Lower lobe of right lung (tissue), 2 donors: Measurements from ENCODE around the gene MRPL38. TPM values are rescaled to one million over a fixed set of nuclear protein-coding genes. Genes with fewer than 3 reads are reported as not detected.

Experiments
- ATAC-seq, 2 donors: fragments of 200-7000 bp; cut with Tn5 transposase; one replicate each; pipeline ENCODE4 v1.9.1; 2020 to 2022; ENCODE audit warnings: mild to moderate bottlenecking in 2 of 2, moderate library complexity in 2 of 2
- DNase-seq: peaks from one replicate; pipeline ENCODE4 v3.0.0-alpha.2; 2020
- H3K27ac ChIP-seq: fragments of 200-600 bp; one replicate; pipeline ENCODE4 v1.8.0; 2022
- H3K27me3 ChIP-seq: fragments of 200-600 bp; one replicate; pipeline ENCODE4 v1.8.0; 2022; ENCODE audit warnings: low read depth
- H3K36me3 ChIP-seq: fragments of 200-600 bp; one replicate; pipeline ENCODE4 v1.8.0; 2022; ENCODE audit warnings: mild to moderate bottlenecking
- H3K4me1 ChIP-seq: fragments of 200-600 bp; one replicate; pipeline ENCODE4 v1.8.0; 2022
- H3K4me3 ChIP-seq: fragments of 200-600 bp; one replicate; pipeline ENCODE4 v1.8.0; 2022; ENCODE audit warnings: mild to moderate bottlenecking
- H3K9me3 ChIP-seq: fragments of 200-600 bp; one replicate; pipeline ENCODE4 v1.8.0; 2022
- CTCF ChIP-seq: fragments of 200-600 bp; IDR thresholded peaks from one replicate; pipeline ENCODE4 v1.8.0; 2022; ENCODE audit warnings: antibody characterized with exemption, mild to moderate bottlenecking
- intact Hi-C: fragments of 100-400 bp; cut with DNase I; formaldehyde crosslinking; loops from one replicate; pipeline ENCODE4 v1.11.0; 2022
- total RNA-seq: library from RNA; stranded (reverse); fragmentation: NEBNext Ultra II Directional; extraction: Animal tissue kit (Norgen Biotek cat#: 25700); gene quantifications from one replicate; pipeline ENCODE4 v1.2.1, GENCODE V29; 2021
- donor health status: DM: no; HTN: yes; CAD: no; lungs with severe emphysema.

Gene MRPL38
- total RNA-seq, 1 donor from 2014 or later = 68.9 TPM

GRCh38 chr17:75913537-75914210, 9.0 kb upstream of the MRPL38 start:
- no peak overlapping the region for H3K4me3 ChIP-seq
- H3K9me3 ChIP-seq = no peaks in the 10 kb centered on the region
- no peak for DNase-seq
- H3K27ac ChIP-seq = no peak overlapping the region
- peaks cover 22% of the 10 kb centered on the region for H3K4me1 ChIP-seq
- no peaks in the 10 kb centered on the region for H3K27me3 ChIP-seq
- TF ChIP-seq CTCF = no peak
- peaks cover 8% of the 10 kb centered on the region for H3K36me3 ChIP-seq
- ATAC-seq = no peak
- intact Hi-C loops = no loop called here

DNA sequence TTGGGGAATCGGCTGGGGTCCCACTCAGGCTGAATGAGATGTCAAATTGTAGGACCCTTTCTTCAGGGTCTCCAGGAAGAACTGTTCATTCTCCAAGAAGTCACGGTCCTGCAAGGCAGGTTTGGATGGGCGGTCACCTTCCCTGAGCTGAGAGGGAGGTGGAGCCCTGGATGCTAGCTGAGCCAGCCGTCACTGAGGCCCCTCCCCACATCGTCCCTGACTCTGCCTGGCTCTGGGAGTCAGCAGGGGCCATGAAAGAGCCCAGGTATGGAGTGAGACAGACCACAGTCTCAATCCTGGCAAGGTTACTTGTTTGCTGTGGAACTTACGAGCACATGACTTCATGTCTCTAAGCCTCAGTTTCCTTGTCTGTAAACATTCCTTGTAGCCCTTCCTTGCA, 6.0 kb upstream of the MRPL38 start:
- ATAC-seq = peak; percentile 28 to 54
- H3K9me3 ChIP-seq = no peaks in the 10 kb centered on the region
- peaks cover 36% of the 10 kb centered on the region for H3K4me1 ChIP-seq
- H3K4me3 ChIP-seq = no peak overlapping the region
- TF ChIP-seq CTCF = no peak
- intact Hi-C loops = no loop called here
- H3K27ac ChIP-seq = peak overlapping the region; percentile 2
- peaks cover 8% of the 10 kb centered on the region for H3K36me3 ChIP-seq
- no peak for DNase-seq
- no peaks in the 10 kb centered on the region for H3K27me3 ChIP-seq

- intact Hi-C loops = loop anchor here (10.0 kb wide), 1 partner anchor 95 kb away; the partner anchor contains the start of gene CDK3
- DNase-seq (no peak), ATAC-seq (no peak)
- Histone ChIP-seq H3K4me3 (no peak overlapping the region), H3K27ac (peak overlapping the region; percentile 64), H3K9me3 (no peaks in the 10 kb centered on the region), H3K36me3 (peaks cover 8% of the 10 kb centered on the region), H3K4me1 (peaks cover 43% of the 10 kb centered on the region), H3K27me3 (no peaks in the 10 kb centered on the region)
- TF ChIP-seq CTCF = no peak
Observed at GRCh38 chr17:75909812-75910274, 5.2 kb upstream of the MRPL38 start.

GRCh38 chr17:75909051-75909811, 4.5 kb upstream of the MRPL38 start:
- no peaks in the 10 kb centered on the region for H3K9me3 ChIP-seq
- no peak for TF ChIP-seq CTCF
- H3K4me3 ChIP-seq = no peak overlapping the region
- peaks cover 44% of the 10 kb centered on the region for H3K4me1 ChIP-seq
- ATAC-seq (no peak), DNase-seq (no peak)
- H3K27me3 ChIP-seq = no peaks in the 10 kb centered on the region
- H3K27ac ChIP-seq = peak overlapping the region; percentile 64
- intact Hi-C loops = loop anchor here (10.0 kb wide), 1 partner anchor 96 kb away; the partner anchor contains the start of gene CDK3
- H3K36me3 ChIP-seq = peaks cover 8% of the 10 kb centered on the region

DNA sequence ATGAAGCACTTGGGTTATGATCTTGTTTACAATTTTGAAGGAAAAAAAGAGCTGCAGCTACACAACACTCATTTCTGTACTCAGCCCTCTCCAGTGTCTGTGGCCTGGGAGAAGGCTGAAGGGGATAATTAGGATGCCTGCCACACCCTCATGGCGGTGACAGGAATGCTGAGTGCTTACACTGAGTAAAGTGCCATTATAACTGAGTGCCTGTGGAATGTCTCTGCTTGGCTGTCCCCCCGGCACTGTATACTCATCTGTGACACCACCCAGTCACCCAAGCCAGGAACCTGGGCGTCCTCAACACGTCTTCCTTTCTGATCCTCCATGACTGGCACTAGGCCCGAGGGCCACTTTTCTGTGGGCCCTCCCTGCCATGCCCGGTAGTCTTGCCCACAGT, 3.5 kb upstream of the MRPL38 start:
- DNase-seq (peak; percentile 84), ATAC-seq (peak; percentile 70 to 71)
- peaks cover 54% of the 10 kb centered on the region for H3K4me1 ChIP-seq

More for the DNA sequence above, 3.5 kb upstream of the MRPL38 start:
- Histone ChIP-seq H3K9me3 (no peaks in the 10 kb centered on the region), H3K27me3 (no peaks in the 10 kb centered on the region), H3K4me3 (no peak overlapping the region), H3K27ac (peak overlapping the region; percentile 68), H3K36me3 (peaks cover 3% of the 10 kb centered on the region)
- intact Hi-C loops = loop anchor here (10.0 kb wide), 1 partner anchor 97 kb away; the partner anchor contains the start of gene CDK3
- no peak for TF ChIP-seq CTCF
